SK-N-SH treated with all-trans-retinoic acid at 6 μM for 48 hours (cell line): ENCODE data around the gene CCDC78.

ENCODE experiments used
- ATAC-seq: fragments of 200-7000 bp; cut with Tn5 transposase; 3 replicates; pipeline ENCODE4 v1.9.1; 2020; ENCODE audit warnings: mild to moderate bottlenecking, moderate library complexity
- ARNTL ChIP-seq: fragments of 450-650 bp; formaldehyde crosslinking; IDR thresholded peaks from 2 replicates; pipeline ENCODE4 v1.5.0; 2020; ENCODE audit warnings: low read depth, mild to moderate bottlenecking, moderate library complexity, borderline replicate concordance
- CREB5 ChIP-seq: fragments of 250-450 bp; sonication (Bioruptor Pico); IDR thresholded peaks from 2 replicates; pipeline ENCODE4 v1.5.1; 2020; ENCODE audit warnings: low read depth, mild to moderate bottlenecking, moderate library complexity
- CSDC2 ChIP-seq: fragments of 250-450 bp; sonication (Bioruptor Pico); IDR thresholded peaks from 2 replicates; pipeline ENCODE4 v1.5.0; 2020; ENCODE audit warnings: mild to moderate bottlenecking, moderate library complexity
- CSRNP3 ChIP-seq: fragments of 250-450 bp; sonication (Bioruptor Pico); IDR thresholded peaks from 2 replicates; pipeline ENCODE4 v1.5.1; 2021; ENCODE audit warnings: mild to moderate bottlenecking, moderate library complexity
- ESRRG ChIP-seq: fragments of 250-450 bp; sonication (Bioruptor Pico); IDR thresholded peaks from 2 replicates; pipeline ENCODE4 v1.6.1; 2021; ENCODE audit warnings: mild to moderate bottlenecking
- GLIS3 ChIP-seq: fragments of 250-450 bp; sonication (Bioruptor Pico); IDR thresholded peaks from 2 replicates; pipeline ENCODE4 v1.5.0; 2020; ENCODE audit warnings: mild to moderate bottlenecking, moderate library complexity
- ISL1 ChIP-seq: fragments of 250-450 bp; sonication (Bioruptor Pico); IDR thresholded peaks from 2 replicates; pipeline ENCODE4 v2.1.2; 2022; ENCODE audit warnings: mild to moderate bottlenecking, moderate library complexity
- OSR1 ChIP-seq: fragments of 250-450 bp; sonication (Bioruptor Pico); IDR thresholded peaks from 2 replicates; pipeline ENCODE4 v1.8.0; 2022; ENCODE audit warnings: moderate library complexity, mild to moderate bottlenecking, inconsistent platforms
- PATZ1 ChIP-seq: fragments of 250-450 bp; sonication (Bioruptor Pico); IDR thresholded peaks from 2 replicates; pipeline ENCODE4 v1.8.0; 2020; ENCODE audit warnings: mild to moderate bottlenecking, moderate library complexity, borderline replicate concordance
- POU6F1 ChIP-seq: fragments of 250-450 bp; sonication (Bioruptor Pico); IDR thresholded peaks from 2 replicates; pipeline ENCODE4 v1.8.0; 2021; ENCODE audit warnings: low read depth, mild to moderate bottlenecking, moderate library complexity, borderline replicate concordance
- RARB ChIP-seq: fragments of 250-450 bp; sonication (Bioruptor Pico); IDR thresholded peaks from 2 replicates; pipeline ENCODE4 v1.8.0; 2021; ENCODE audit warnings: mild to moderate bottlenecking, moderate library complexity
- SNAI2 ChIP-seq: fragments of 250-450 bp; sonication (Bioruptor Pico); IDR thresholded peaks from 2 replicates; pipeline ENCODE4 v1.5.0; 2020; ENCODE audit warnings: mild to moderate bottlenecking, moderate library complexity
- TCF4 ChIP-seq: fragments of 250-450 bp; sonication (Bioruptor Pico); IDR thresholded peaks from 2 replicates; pipeline ENCODE4 v1.8.0; 2021; ENCODE audit warnings: mild to moderate bottlenecking, moderate library complexity, borderline replicate concordance
- TOX ChIP-seq: fragments of 250-450 bp; sonication (Bioruptor Pico); IDR thresholded peaks from 2 replicates; pipeline ENCODE4 v1.8.0; 2021; ENCODE audit warnings: mild to moderate bottlenecking, moderate library complexity, borderline replicate concordance
- TSHZ2 ChIP-seq: fragments of 250-450 bp; sonication (Bioruptor Pico); IDR thresholded peaks from 2 replicates; pipeline ENCODE4 v1.5.0; 2020; ENCODE audit warnings: mild to moderate bottlenecking, moderate library complexity
- ZC3H10 ChIP-seq: fragments of 250-450 bp; sonication (Bioruptor Pico); IDR thresholded peaks from 2 replicates; pipeline ENCODE4 v1.5.1; 2021; ENCODE audit warnings: mild to moderate bottlenecking, moderate library complexity
- ZFP30 ChIP-seq: fragments of 450-650 bp; formaldehyde crosslinking; IDR thresholded peaks from 2 replicates; pipeline ENCODE4 v1.5.0; 2022; ENCODE audit warnings: mild to moderate bottlenecking, moderate library complexity
- ZNF565 ChIP-seq: fragments of 450-650 bp; formaldehyde crosslinking; conservative IDR thresholded peaks from 2 replicates; pipeline ENCODE4 v1.5.0; 2020; ENCODE audit warnings: low read depth, mild to moderate bottlenecking, moderate library complexity
- ZNF70 ChIP-seq: fragments of 450-650 bp; formaldehyde crosslinking; IDR thresholded peaks from 2 replicates; pipeline ENCODE4 v1.5.0; 2020; ENCODE audit warnings: mild to moderate bottlenecking, moderate library complexity
- ZNF8 ChIP-seq: fragments of 450-650 bp; formaldehyde crosslinking; IDR thresholded peaks from 2 replicates; pipeline ENCODE4 v1.5.0; 2020; ENCODE audit warnings: mild to moderate bottlenecking, moderate library complexity

Gene CCDC78

GRCh38 chr16:686459-687260 is 39.6 kb downstream of the CCDC78 start:
- TF ChIP-seq ZC3H10 (no peak), GLIS3 (CRISPR knock-in tag) (no peak), ISL1 (CRISPR knock-in tag) (no peak), TCF4 (CRISPR knock-in tag) (no peak), CSDC2 (CRISPR knock-in tag) (no peak), CSRNP3 (no peak), RARB (CRISPR knock-in tag) (no peak), POU6F1 (CRISPR knock-in tag) (no peak), ESRRG (CRISPR knock-in tag) (no peak), ZNF565 (CRISPR knock-in tag) (no peak), TOX (CRISPR knock-in tag) (no peak), SNAI2 (CRISPR knock-in tag) (no peak), PATZ1 (no peak), CREB5 (CRISPR knock-in tag) (no peak), ZNF8 (CRISPR knock-in tag) (no peak)
- ATAC-seq = no peak

- ATAC-seq = peak; percentile 20
- TF ChIP-seq ZNF565 (CRISPR knock-in tag) (no peak), RARB (CRISPR knock-in tag) (no peak), GLIS3 (CRISPR knock-in tag) (no peak), TSHZ2 (CRISPR knock-in tag) (no peak), ZNF8 (CRISPR knock-in tag) (no peak), ZNF70 (CRISPR knock-in tag) (no peak), CSDC2 (CRISPR knock-in tag) (no peak), TOX (CRISPR knock-in tag) (no peak), ESRRG (CRISPR knock-in tag) (no peak), ARNTL (CRISPR knock-in tag) (no peak), OSR1 (CRISPR knock-in tag) (no peak)
Measured at GRCh38 chr16:685967-686366, 40.3 kb downstream of the CCDC78 start.

- ATAC-seq = no peak
- TF ChIP-seq ZNF8 (CRISPR knock-in tag) (no peak), ZNF565 (CRISPR knock-in tag) (no peak), ZFP30 (no peak), PATZ1 (no peak), OSR1 (CRISPR knock-in tag) (no peak)
Measured at GRCh38 chr16:684961-685696, 41.1 kb downstream of the CCDC78 start.
